Chondrocyte (in vitro differentiated cells): ENCODE results near the gene TARBP2. TPM values are rescaled to one million over a fixed set of nuclear protein-coding genes. Genes with fewer than 3 reads are reported as not detected.

Experiments
- DNase-seq: peaks from one replicate; pipeline ENCODE4 v3.0.0; 2021; ENCODE audit warnings: mixed read lengths, low spot score
- H3K27ac Mint-ChIP-seq: one replicate; pipeline ENCODE4 v1.8.0; 2021; ENCODE audit warnings: mild to moderate bottlenecking, moderate library complexity, mixed read lengths; ENCODE audit not compliant: unreplicated experiment
- H3K27me3 Mint-ChIP-seq: 2 replicates; pipeline ENCODE4 v1.8.0; 2021; ENCODE audit warnings: low read depth, mixed read lengths
- H3K36me3 Mint-ChIP-seq: 2 replicates; pipeline ENCODE4 v1.8.0; 2021; ENCODE audit warnings: low read depth, mixed read lengths
- H3K4me1 Mint-ChIP-seq: 2 replicates; pipeline ENCODE4 v1.8.0; 2021; ENCODE audit warnings: low read depth, mild to moderate bottlenecking, mixed read lengths
- H3K4me3 Mint-ChIP-seq: one replicate; pipeline ENCODE4 v1.8.0; 2021; ENCODE audit warnings: mild to moderate bottlenecking, moderate library complexity, mixed read lengths; ENCODE audit not compliant: unreplicated experiment
- H3K9me3 Mint-ChIP-seq: 2 replicates; pipeline ENCODE4 v1.8.0; 2021; ENCODE audit warnings: low read depth, mixed read lengths
- CTCF ChIP-seq: fragments of 200-600 bp; sonication (generic); IDR thresholded peaks from 2 replicates; pipeline ENCODE4 v1.5.0; 2021; ENCODE audit warnings: antibody characterized with exemption, mild to moderate bottlenecking, moderate library complexity
- total RNA-seq: library from RNA; stranded (reverse); gene quantifications from 3 replicates; pipeline ENCODE4 v1.2.1, GENCODE V29; 2021

Gene TARBP2
- total RNA-seq, 1 donor from 2014 or later, result 23.5 TPM

- Mint-ChIP-seq H3K4me3 (no peak overlapping the region), H3K9me3 (no peaks in the 10 kb centered on the region), H3K4me1 (peaks cover 21% of the 10 kb centered on the region), H3K36me3 (peaks cover 14% of the 10 kb centered on the region), H3K27me3 (no peaks in the 10 kb centered on the region), H3K27ac (no peak overlapping the region)
- DNase-seq, result peak; percentile 52
- TF ChIP-seq CTCF, result no peak
These were observed 16.2 kb upstream of the TARBP2 start for GRCh38 chr12:53484686-53485575.

GRCh38 chr12:53485955-53486735 is 14.9 kb upstream of the TARBP2 start:
- no peaks in the 10 kb centered on the region for H3K27me3 Mint-ChIP-seq
- H3K36me3 Mint-ChIP-seq, result peaks cover 11% of the 10 kb centered on the region
- peak; percentile 75 for DNase-seq
- H3K27ac Mint-ChIP-seq, result peak overlapping the region; percentile 22
- TF ChIP-seq CTCF, result no peak
- no peak overlapping the region for H3K4me3 Mint-ChIP-seq
- H3K4me1 Mint-ChIP-seq, result peaks cover 13% of the 10 kb centered on the region
- H3K9me3 Mint-ChIP-seq, result no peaks in the 10 kb centered on the region

- no peak for DNase-seq
- no peak overlapping the region for H3K4me3 Mint-ChIP-seq
- H3K27me3 Mint-ChIP-seq, result no peaks in the 10 kb centered on the region
- peak overlapping the region; percentile 22 for H3K27ac Mint-ChIP-seq
- no peak for TF ChIP-seq CTCF
- H3K4me1 Mint-ChIP-seq, result peaks cover 10% of the 10 kb centered on the region
- H3K36me3 Mint-ChIP-seq, result peaks cover 7% of the 10 kb centered on the region
- H3K9me3 Mint-ChIP-seq, result no peaks in the 10 kb centered on the region
These were observed 14.2 kb upstream of the TARBP2 start for GRCh38 chr12:53486736-53487487.

GRCh38 chr12:53489242-53489864 is 11.7 kb upstream of the TARBP2 start:
- Mint-ChIP-seq H3K4me3 (no peak overlapping the region), H3K27me3 (no peaks in the 10 kb centered on the region), H3K27ac (no peak overlapping the region), H3K36me3 (peaks cover 2% of the 10 kb centered on the region), H3K4me1 (peaks cover 23% of the 10 kb centered on the region), H3K9me3 (no peaks in the 10 kb centered on the region)
- DNase-seq, result no peak
- TF ChIP-seq CTCF, result no peak
